NCI-H748 (cell line): Measurements from ENCODE around the gene IKZF1.

Experiments
- DNase-seq: peaks from one replicate; lab custom pipeline; 2025; ENCODE audit not compliant: unreplicated experiment; lab: John Stamatoyannopoulos, UW

Gene IKZF1

DNA sequence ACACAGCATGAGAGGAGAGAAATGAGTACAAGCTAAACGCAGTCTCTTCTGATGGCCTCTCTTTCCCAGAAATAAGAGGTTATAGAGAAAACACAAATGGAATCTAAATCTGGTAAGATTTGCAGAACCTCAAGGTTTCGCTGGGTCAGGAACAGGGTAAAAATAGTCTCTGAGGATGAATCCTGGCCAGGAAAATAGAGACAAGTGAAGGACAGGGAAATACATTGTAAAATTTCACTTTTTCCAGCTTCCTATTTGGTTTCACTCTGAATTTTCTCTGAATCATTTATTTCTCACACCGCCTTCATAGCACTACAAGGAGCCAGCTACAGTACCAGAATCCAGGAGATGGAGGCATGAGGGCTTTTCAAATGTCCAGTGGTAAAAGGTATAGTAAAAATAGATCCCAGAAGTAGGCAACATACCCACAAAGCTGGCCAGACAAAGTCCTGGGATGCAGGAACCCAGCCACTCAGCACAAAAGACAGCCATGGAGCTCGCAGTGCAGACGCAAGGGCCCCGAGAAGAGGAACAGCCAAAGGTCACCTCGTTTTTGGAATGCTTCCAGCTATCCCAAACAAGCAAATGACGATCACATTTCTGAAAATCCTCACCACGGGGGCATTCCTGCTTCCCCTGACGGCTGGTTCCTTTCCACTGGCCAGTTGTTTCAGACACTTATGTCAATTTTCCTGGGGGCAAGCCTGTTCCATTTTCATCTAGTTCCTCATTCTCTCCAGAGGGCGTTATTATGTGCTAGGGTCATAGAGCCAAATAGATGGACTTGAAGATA, 21.5 kb upstream of the IKZF1 start:
- no peak for DNase-seq

DNA sequence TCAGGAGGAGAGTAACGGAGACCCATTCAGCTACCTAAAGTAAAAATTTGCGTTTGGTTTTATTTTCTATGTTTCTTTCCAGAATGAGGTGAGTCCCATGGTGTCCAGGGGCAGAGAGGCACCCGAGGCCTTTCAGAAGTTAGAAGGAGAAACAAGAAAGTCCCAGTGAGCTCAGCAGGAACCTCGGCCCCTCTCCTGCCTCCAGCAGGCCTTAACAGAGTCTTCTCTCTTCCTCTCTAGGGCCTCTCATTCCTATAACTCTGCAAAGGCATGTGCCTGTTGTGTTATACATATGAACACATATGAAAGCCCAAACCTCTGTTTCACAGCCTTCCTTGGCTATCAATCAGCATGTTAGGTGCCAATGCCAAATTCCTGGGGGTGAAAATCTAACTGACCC, 20.8 kb upstream of the IKZF1 start:
- no peak for DNase-seq

DNA sequence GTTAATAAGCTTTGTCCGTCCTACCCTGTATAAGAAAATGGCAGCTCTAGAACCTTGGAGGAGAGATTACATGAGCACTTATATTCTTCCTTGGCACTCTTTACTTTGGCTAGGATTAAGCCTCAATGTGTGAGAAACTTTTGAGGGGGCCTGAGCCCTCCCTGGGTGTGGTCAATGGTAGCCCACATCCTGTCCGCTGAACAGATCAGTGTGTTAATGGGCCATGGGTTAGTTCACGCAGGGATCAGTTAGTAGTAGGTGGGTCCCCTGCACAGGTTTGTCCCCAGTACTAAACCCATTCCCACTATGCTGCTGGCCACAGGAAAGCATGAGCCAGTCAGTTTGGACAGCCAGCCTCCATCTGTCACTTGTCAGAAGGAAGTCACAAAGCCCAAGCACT, 20.2 kb upstream of the IKZF1 start:
- no peak for DNase-seq

DNA sequence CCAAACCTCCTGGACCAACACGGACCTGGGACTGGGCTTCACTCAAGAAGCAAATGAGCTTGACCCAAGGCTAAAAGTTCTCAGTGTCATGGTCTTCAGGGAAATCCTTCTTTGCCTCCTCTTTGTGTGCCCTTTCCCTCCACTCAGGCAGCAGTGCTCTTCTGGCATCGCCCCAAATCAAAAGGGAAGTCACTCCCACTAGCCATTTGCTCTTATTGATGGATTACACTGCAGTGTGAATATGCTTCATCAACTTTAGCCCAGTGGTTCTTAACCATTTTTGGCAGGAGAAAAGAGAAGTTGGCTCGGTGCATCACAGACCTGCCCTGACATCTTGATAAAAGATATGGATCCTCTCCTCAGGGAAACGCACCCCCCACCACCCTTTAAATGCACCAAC, 19.2 kb upstream of the IKZF1 start:
- no peak for DNase-seq

DNA sequence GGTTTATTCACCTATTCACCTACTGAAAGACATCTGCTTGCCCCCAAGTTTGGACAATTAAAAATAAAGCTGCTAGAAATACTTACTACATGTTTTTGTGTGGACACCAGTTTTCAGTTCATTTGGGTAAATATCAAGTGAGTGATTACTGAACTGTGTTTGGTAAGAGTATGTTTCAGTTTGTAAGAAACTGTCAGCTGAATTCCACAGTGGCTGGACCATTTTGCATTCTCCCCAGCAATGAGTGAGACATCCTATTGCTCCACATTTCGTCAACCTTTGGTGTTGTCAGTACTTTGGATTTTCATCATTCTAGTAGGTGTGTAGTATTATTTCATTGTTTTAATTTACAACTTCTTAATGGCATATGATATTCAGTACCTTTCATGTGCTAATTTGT, 17.4 kb upstream of the IKZF1 start:
- no peak for DNase-seq

DNA sequence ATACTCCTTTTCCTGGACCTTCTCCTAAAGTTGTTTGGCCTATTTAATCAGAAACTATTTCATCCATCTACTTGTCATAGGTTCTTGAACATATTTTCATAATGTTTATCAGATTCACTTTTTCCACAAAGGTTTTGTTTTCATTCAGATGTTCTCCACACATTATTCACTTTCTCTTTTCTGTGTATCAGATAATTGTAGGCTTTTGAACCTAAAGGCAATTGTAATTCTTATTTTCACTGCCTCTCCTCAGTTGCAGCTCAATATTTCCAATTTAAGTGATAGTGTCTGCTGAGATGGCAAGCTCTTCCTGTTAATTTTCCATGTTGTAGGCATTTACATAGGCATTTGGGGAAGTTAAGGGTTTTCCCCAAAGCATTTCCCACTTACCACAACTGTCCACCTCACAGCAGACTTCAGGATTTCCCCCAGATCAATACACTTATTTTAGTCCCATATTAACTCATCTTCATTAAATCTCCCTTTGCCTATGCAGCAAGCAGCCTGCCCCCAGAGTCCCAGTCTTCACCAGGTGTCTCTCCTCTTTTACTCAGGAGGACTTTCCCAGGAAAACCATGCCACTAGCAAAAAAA, 12.3 kb upstream of the IKZF1 start:
- DNase-seq = no peak

DNA sequence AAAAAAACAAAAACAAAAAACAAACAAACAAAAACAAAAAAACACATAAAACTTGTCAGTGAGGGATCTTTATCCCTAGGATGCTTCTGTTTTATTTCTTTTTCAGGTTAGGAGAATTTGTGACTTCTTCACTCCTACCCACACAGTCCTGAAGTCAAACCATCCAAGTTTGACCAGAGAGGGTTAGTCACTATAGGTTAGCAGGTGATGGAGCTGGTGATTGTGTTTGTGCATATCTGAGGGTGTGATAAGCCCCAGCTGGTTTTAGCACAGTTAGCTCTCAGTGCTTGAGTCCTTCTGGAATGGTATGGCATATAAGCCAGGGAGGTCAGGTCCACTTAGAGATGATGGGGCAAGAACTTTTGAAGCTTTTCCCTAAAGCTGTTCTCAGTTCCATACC, 11.8 kb upstream of the IKZF1 start:
- DNase-seq = no peak

DNA sequence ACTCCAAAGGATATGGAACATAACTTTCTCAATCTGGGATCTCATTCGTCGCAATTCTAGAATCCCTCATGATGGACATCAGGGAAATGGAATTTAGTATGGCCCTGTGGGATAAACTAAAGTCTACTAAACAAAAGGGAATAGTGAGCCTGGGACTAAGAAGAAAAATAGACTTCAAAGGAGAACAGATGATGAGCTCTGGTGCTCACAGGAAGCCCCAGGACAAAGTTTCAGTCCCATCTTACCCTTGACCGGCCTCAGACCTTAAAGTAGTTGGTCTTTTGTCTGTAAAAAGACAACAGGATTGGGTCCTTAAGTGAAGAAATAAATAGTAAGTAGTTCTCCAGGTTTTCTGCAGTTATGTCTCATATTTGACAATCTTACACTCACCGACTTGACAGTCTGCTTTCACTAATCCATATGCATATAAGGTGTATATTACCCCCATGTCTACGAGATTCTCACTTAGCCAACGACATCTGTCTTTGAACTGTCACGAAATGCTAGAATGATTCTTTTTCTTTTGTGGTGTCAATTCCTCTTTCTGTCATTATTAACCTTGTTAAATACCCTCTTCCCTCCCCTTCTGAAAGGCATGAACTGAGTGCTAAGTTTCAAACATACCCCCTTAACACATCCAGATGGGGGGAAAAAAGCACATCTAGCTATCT, 10.9 kb upstream of the IKZF1 start:
- no peak for DNase-seq

DNA sequence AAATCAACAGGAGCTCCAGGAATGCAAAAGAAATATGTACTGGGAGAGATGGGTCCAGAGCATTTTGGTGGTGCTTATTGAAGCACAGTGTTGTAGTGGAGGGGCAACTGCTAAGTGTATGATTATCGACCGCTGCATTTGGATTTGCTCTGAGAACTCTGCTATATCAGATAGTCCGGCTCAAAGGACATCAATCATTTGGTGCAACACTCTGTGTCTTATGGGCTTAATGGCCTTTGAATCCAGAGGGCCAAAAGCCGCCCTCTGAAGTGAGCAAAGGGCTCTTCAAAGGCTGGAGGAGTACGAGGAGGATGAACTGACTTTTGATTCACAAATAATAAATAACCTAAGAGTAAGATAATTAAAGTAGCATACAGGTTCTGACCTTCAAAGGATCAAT, 9.4 kb upstream of the IKZF1 start:
- no peak for DNase-seq

DNA sequence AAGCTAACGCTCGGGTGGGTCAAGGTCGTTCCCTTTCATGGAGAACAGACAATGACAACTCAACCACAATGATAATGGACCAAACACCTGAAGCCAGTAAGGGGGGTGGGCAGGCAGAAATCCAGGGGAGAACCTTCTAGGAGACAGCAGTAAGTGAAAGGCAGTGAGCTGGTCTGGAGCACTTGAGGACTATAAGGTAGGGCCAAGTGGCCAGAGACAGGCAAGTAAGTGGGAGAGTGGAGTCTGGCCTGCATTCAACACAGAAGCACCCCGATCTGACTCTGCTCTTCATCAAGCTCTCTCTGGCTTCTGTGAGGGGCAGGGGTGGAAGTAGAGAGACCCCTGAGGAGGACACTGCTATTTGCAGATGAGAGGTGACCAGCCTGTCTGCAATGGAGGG, 7.7 kb upstream of the IKZF1 start:
- no peak for DNase-seq

DNA sequence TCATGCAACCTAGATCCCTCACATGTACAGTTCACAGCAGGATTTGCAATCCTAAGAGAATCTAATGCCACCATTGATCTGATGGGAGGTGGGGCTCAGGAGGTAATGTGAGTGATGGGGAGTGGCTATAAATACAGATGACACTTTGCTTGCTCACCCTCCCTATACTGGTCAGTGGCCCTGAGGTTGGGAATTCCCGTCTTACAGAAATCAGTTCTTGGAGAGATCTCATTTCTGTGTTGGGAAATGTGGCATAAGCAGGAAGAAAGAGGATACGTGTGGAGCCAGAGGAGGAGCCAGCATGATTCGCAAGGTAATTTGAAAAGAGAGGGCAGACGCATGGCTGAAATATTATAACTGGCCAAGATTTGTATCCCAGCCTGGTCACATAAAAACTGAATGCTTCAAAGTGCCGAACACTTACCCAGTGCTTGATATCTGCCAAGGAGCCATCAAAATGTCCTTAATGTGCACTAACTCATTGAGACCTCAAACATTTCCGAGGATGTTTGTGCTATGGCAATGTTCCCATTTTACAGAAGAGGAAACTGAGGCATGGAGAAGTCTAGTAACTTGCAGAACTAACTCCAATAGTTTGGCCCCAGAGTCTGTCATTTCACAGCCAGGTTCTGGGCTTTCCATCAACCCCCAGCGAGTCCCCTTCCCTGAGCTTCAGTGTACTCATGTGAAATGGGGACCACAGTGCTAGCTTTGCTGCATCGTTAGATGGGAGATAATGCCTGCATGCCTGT, 5.5 kb upstream of the IKZF1 start:
- no peak for DNase-seq

DNA sequence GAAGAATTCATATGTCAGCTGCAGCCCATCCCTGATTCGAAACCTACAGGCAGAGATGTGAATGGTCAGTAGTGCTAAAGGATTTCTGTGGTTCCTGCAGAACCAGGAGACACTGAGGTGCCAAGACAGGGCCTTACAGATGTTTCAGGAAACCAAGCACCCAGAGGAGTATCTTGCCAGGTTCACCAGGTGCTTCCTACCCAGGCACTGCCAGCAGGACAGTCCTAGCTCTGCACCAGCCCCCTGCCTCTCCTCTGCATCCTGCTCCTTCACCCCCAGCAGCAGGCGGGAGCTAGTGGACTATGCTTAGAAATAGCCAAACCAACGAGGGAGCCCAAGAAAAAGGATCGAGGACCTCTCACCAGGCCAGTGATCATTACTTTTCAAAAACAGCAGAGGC, 4.2 kb upstream of the IKZF1 start:
- no peak for DNase-seq

DNA sequence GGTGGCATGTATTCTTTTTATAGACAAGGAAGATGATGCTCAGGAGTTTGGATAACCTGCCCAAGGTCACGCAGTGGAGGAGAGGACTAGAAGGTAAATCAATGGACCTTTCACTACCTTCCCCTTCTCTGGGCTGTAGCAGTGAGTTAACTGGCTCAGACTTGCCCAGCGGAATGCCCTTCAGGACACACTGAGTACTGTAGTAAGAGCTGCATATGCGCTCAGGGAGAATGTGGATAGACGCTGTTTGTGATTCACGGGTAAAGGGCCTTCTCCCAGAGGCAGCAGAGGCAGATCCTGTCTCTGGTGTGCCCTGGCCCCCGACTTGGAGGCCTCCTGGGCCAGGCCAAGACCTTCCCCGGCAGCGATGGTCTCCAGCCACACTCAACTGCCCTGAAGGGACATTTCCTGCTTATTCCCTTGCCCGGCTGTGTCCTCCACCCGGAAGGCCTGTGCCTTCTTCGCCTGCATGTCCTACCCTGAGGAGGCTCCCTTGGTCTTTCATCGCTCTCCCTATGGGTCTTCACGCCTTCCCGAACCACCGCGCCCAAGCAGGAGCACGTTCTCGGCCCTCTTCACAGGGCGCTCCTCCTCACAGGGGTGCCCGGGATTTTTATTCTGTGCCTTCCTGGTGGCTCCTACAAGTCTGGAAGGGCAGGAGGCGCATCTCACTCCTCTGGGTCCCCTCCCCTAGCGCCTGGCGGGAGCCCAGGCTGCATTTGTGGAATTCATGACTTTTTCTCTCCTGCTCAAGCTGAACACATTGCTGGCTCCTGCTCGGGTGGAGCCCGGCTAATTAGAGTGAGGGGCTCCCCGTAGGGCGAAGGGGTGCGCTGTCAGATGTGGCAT, 1.8 kb upstream of the IKZF1 start:
- no peak for DNase-seq

DNA sequence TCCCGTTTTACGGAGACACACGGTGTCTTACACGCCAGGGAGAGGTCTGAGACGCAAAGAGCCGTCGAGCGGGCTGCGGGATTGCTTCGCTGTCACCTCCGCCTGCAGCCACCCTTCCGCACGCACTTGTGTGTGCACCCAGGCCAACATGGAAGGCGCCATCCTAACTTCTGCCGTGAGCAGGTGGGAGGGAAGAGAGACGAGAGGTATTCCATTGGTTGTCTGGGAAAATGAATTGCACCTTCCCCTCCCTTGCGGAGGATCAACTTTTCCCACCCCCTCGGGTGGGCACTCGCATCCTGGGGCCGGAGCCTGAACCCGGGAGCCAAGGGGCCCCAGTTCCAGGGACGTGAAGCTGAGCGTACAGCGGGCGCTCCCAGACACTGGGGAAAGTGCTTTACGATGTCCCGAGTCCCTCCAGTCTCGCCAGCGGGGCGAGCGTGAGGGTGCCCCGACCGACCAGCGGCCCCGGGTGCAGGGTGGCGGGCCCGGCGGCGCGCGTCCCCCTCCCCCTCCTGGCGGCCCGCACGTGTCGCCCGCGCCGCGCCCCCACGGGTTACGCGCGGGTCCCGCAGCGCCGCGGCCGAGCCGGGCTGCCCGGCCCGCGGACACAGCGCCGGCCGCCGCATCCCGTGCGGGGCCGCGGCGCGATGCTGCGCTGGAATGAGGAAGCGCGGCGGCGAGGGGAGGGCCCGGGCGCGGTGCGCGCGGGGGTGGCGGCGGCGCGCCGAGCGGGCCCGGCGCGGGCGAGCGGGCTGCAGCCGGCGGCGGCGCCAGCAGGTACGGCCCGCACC, 984 bp upstream of the IKZF1 start:
- DNase-seq = no peak

DNA sequence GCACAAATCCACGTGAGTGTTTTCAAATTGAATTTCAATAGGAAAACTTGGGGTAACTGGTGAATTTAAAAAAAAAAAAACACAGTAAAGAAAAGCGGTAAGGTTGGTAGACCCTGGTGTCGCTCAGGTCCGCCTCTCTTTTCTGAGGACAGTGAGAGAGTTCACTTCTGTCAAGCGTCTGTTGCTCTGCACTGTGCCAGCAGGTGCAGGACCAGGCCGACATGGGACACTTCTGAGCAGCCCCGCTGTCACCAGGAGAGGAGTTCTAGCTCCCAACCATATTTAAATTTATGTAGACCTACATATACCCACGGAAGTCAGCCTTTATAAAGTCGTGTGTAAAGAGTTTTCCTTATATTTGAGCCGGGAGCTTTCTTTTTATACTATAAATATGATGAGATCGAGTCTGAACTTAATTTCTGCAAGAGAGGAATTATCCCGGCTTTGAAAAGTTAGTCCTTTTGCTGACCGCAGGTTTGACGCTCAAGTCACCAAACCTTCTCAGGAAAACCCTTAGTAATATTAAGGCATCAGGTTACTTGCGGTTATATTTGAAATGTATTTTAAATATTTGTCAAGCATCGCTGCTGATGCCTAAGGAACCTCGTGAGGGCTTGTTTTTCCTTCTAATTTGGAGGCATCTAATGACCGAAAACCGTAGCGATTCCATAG, 531 bp downstream of the IKZF1 start:
- DNase-seq = no peak

DNA sequence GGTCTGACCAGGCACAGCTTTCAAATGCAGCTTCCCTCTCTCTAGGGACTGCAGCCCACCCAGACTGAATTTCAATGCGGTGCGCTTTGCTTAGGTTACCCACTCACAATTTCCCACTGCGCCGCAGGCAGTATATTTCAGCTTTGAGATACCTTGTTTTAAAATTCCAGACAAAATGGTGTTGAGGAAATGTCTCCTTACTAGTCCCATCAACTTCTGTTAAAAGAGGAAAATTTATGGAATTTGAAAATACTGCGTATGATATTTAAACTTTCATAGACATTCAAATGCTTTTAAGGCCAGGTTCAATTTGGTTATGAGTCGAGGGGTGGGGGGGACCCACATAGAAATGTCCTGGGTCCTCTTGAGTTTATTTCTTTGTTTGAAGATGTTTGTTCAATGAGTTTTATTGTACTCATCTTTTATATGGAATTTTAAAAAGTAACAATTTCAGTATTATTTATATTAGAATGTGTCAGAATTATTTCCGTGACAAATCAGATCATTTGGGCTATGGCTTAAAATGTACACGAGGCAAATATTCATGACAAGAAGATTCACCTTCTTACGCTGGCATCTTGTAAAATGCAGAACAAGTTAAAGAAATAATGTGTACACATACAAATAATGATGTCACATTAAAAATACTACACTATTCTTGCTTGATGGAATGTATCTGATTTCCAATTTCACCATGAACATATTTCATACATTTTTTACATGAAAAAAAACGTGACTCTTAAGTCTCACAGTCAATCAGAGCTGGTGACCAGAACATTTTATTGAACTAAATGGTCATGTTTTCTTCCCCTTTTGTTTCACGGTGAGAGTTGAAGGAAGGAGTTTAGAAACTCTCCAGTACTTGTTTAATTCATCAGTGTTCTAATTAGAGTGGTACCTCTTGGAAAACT, 1.3 kb downstream of the IKZF1 start:
- DNase-seq = no peak

DNA sequence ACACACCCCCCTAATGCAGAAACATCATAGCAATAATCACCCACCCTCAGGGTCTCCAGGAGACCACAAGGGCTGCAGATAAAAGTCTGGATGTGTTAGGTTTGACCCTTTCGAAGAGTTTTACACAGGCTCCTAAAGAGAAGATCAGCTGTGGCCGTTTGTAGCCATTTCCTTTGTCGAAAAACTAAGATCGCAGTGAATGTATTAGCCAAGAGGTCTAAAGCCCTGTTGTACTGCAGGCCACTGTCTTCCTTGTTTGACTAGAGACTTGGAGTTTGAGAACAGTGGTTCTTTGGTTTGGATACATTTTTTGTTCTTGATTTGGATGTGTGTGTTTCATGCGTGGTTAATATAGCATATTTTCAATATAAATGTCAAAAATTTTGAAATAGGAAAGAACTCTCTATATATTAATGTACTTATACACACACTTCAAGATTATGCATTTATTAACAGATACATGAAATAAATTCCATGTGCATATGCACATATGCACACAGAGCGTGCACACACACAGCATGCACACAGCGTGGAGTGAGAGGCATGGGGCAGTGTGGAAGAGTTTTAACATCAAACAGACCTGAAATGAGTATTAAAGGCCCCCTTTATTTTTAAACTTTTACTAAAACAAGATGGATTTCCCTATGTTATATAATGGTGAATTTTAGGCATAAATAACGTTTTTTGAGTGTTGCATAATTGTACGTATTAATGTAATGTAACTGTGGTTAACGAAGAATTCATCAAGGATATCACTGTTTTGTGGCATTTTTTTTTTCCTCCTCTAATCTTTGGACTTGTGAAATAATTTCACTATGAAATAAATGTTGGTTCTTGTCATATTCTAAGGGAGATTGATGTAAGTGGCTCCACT, 2.2 kb downstream of the IKZF1 start:
- DNase-seq = no peak
